NCI-H446 treated with DMSO at 0.1 percent for 48 hours (cell line): ENCODE measurements around the gene ZG16.
"Not testable (repeated sequence)": the region's sequence is repeated elsewhere in the genome, so short reads cannot be mapped to it uniquely, and the experiment has no call there.

Source experiments
- DNase-seq: peaks from one replicate; lab custom pipeline; 2025; lab: John Stamatoyannopoulos, UW

Gene ZG16

DNA sequence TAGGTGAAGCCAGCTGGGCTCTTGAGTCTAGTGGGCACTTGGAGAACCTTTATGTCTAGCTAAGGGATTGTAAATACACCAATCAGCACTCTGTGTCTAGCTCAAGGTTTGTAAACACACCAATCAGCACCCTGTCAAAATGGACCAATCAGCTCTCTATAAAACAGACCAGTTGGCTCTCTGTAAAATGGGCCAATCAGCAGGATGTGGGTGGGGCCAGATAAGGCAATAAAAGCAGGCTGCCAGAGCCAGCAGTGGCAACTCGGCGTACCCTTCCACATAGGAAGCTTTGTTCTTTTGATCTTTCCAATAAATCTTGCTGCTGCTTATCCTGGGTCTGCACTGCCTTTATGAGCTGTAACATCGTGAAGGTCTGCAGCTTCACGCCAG, 29.3 kb upstream of the ZG16 start:
- not testable (repeated sequence) for DNase-seq

DNA sequence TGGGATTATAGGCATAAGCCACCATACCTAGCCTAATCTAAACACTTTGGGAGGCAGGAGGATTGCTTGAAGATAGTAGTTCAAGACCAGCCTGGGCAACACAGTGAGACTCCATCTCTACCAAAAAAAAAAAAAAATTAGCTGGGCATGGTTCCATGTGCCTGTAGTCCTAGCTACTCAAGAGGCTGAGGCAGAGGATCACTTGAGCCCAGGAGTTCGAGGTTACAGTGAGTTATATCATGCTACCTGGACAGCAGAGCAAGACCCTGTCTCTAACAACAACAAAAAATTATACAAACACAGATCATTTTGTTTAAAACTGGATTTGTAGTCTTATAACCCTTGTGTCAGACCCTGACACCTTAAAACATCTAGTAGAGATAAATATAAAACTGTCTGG, 24.5 kb upstream of the ZG16 start:
- no peak for DNase-seq

DNA sequence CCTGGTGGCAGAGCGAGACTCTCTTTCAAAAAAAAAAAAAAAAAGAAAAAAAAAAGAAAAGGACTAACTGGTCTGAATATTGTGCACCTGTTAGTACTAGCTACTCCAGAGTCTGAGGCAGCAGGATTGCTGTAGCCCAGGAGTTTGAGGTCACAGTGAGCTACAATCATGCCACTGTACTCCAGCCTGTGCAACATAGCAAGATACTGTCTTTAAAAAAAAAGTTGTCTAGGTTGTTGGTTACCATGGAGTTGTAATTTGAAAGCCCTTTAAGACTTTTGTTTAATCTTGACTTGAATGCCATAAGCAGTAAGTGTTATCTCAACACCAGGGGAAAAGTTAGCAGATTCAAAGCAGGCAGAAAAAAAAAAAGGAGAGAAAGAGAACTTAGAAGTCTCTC, 21.4 kb upstream of the ZG16 start:
- DNase-seq: no peak

DNA sequence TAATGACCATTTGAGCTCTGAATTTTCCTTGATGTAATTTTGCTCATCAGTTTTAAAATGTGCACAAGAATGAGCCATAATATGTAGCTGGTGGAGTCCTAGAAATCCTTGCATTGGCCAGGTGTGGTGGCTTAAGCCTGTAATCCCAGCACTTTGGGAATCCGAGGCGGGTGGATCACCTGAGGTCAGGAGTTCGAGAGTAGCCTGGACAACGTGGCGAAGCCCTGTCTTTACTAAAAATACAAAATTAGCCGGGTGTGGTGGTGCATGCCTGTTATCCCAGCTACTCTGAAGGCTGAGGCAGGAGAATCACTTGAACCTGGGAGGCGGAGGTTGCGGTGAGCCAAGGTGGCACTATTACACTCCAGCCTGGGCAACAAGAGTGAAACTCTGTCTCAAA, 21.0 kb upstream of the ZG16 start:
- not testable (repeated sequence) for DNase-seq

DNA sequence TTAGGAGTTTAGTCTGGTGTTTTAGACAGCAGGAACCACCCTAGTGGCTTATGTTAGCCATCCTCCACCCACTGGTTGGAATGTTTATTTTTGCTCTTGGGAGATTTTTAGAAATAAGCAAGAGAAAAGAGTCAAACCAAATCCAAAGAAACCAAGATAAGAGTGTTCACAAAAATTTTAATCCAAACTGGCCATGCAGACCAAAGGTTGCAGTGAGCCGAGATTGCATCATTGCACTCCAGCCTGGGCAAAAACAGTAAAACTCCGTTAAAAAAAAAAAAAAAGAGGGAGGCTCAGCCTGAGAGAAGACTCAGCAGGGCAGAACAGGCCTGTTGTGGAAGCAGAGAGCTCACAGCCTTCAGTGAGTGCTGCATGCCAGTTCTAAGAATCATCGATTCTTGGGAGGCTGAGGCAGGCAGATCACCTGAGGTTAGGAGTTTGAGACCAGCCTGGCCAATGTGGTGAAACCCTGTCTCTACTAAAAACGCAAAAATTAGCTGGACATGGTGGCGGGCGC, 20.0 kb upstream of the ZG16 start:
- DNase-seq: no peak

DNA sequence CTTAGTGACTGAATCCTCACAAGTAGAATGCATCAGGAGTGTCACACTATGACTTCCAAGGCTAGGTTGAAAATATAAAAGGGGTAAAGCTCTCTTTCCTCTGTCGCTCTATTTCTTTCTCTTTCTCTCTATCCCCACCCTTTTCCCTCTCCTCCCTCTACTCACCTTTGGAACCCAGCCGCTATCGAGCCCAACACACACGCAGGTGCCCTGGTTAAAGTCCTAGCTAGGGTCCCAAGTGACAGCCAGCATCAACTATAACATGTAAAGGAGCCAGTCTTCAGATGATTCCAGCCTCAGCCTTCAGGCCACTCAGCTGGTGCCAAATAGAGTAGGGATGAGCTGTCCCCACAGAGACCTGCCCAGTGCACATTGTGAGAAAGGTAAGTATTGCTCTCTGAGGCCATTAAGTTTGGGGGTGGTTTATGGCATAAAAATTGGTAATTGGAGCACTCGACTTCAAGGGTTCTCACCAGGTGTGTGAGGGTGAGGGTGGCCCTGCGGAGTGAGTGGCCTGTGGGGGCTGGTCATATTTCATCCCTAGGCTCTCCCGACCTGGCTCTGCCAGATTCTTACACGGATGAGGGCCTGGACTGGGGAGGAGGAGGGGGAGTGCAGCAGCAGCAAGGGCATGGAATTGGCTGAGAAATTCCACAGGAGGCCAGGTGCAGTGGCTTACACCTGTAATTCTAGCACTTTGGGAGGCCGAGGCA, 17.3 kb upstream of the ZG16 start:
- no peak for DNase-seq

DNA sequence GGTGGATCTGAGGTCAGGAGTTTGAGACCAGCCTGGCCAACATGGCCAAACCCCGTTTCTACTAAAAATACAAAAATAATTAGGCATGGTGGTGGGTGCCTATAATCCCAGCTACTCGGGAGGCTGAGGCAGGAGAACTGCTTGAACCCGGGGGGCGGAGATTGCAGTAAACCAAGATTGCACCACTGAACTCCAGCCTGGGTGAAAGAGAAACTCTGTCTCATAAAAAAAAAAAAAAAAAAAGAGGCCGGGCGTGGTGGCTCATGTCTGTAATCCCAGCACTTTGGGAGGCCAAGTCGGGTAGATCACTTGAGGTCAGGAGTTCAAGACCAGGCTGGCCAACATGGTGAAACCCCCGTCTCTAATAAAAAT, 16.8 kb upstream of the ZG16 start:
- not testable (repeated sequence) for DNase-seq

DNA sequence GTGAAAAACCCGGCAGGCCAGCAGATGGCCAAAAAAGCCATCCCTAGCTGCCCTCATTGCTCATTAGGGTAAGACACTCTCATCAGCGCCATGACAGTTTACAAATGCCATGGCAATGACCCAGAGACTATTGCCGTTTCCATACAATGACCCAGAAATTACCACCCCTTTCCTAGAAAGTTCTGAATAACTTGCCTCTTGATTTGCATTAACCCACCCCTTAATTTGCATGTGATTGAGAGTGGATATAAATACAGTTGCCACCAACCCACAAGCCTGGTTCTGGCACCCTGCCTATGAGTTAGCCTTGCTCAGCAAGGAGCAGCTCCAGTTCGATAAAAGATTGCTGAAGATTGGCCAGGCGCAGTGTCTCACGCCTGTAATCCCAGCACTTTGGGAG, 16.2 kb upstream of the ZG16 start:
- no peak for DNase-seq

DNA sequence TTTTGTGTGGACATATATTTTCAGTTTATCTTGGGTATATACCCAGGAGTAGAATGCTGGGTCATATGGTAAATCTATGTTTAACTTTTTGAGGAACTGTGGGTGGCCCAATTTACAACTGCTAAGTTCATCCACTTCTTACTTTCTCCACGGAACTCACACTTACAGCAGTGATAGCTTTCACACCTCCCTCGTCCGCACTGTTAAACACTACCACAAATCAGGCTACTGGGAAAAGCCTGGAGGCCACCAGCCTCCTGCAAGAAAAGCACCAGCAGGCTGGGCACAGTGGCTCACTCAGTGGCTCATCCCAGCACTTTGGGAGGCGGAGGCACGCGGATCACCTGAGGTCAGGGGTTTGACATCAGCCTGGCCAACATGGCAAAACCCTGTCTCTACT, 14.7 kb upstream of the ZG16 start:
- DNase-seq: no peak

DNA sequence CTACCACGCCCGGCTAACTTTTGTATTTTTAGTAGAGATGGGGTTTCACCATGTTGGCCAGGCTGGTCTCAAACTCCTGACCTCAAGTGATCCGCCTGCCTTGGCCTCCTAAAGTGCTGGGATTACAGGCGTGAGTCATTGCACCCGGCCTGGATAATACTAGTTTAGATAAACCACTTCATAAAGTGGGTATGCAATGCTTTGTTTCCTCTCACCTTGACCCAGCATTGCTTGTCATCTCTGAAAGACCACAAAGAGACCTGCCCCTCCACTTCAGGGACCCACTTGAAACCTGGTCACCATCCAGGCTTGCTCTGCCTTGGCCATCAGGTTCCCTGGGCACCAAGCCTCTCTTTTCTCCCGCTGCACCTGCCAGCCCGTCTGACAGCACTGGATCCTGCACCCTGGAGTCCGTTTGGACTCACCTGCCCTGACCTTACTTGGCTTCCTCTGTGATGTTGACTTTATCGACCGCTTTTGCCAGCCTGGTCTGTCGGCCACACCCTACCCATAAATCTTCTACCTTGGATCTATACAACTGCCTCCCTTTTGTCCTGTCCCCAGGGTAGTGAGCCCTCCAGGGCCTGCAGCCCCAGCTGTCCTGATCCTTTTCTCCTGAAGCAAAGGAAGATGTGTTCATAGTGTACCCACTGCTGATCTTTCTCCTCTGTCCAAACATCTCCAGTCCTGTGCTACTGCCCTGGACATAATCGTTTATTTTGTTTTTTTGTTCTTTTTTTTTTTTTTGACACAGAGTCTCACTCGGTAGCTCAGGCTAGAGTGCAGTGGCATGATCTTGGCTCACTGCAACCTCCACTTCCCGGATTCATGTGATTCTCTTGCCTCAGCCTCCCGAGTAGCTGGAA, 12.7 kb upstream of the ZG16 start:
- DNase-seq: no peak

DNA sequence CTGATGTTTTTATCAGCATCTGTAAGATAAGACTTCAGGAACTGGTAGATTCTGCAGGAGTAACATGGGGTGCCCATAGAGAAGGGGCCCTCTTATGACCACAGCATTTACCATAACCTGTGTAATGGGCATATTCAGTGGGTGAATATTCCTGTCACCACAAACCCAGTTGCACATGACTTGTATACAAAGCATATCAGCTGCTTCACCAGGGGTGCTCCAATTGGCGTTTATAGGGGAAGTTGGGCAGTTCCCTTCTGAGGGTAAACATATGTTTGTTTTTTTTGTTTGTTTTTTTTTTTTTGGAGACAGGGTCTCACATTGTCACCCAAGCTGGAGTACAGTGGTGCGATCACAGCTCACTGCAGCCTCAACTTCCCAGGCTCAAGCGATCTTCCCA, 11.5 kb upstream of the ZG16 start:
- no peak for DNase-seq

DNA sequence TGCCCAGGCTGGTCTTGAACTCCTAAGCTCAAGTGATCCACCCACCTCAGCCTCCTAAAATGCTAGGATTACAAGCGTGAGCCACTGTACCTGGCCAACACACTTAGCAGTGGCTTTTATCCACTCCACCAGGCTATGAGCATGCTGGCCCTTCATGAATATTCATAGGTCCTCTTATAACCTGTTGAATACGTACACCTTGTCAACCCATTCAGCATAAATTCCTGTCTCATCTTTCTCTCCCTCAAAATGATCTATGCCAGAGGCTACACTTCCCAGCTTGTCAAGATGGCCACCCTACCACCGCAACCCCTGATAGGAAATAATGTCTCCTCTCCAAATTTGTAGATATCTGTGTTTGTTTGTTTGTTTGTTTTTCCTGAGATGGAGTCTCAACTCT, 11.0 kb upstream of the ZG16 start:
- no peak for DNase-seq

DNA sequence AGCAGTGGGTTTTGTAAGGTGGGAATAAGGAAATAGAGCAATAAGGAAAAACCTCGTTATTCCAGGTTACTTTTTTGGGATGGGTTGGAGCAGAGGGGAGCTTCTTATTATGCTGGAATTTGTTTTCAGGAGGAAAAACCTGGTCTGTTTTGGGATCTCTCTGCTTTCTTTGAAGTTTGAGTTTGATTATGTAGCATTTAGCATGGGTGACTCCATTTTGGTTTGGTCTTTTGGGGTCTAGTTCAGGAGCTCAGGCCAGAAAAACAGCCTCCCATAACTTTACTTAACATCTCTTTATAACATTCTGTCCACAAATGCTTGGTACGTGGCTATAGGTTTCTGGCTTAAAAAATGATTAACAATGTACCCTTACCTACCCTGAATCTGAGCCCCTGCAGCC, 8.5 kb upstream of the ZG16 start:
- DNase-seq: no peak

DNA sequence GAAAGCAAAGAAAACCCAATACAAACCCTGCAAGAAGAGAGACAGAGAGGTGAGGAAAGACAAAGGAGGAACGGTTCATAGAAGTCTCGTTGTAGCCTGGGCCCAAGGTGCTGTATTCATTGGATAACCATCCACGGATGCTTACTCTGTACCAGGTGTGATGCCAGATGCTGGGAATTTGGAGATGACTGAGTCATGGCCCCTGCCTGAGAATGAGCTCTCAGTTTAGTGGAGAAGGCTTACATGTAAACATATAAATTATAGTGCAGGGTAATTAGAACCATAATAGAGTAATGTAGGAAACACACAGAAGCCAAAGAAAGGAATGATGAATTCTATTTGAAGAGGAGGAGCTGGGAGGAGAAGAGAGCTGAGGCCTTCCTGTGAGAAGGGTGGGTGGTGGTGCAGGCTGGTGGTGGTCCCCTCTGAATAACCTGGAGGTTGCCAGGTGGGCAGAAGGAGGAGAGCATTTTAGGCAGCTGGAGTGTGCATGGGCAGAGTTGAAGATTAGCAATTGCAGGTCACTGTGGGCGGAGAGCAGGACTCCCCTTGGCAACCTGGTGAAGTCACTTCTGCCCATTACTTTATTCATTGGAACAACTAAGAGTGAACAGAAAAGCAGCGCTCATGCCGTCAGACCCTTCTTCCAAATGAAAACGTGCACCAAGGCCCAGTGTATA, 7.7 kb upstream of the ZG16 start:
- DNase-seq: no peak

DNA sequence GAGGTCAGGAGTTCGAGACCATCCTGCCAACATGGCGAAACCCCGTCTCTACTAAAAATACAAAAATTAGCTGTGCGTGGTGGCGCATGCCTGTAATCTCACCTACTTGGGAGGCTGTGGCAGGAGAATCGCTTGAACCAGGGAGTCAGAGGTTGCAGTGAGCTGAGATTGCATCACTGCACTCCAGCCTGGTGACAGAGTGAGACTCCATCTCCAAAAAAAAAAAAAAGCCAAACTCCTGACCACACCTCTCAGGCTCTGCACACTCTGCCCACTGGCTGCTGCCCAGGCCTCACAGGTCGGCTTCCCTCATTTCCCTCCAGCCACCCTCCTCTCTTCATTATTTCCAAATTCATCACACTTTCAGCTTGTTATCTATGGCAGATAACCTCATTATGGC, 5.7 kb upstream of the ZG16 start:
- not testable (repeated sequence) for DNase-seq

DNA sequence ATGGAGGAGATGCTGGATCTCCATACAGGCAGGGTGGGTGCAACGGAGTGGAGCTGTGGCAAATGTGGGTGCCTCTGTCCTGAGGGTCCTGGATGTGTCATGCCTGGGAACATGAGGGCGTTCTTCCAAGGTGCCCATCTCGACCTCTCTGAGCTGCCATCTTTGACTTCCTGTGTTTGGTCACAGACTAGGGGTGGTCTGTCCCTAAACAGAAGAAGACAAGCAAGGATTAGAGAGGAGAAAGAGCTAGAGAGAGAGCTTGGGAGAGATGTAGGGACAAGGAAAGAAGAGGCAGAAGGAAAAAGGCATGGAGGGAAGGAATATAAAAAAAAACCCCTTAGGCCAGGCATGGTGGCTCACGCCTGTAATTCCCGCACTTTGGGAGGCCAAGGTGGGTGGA, 3.3 kb upstream of the ZG16 start:
- no peak for DNase-seq

DNA sequence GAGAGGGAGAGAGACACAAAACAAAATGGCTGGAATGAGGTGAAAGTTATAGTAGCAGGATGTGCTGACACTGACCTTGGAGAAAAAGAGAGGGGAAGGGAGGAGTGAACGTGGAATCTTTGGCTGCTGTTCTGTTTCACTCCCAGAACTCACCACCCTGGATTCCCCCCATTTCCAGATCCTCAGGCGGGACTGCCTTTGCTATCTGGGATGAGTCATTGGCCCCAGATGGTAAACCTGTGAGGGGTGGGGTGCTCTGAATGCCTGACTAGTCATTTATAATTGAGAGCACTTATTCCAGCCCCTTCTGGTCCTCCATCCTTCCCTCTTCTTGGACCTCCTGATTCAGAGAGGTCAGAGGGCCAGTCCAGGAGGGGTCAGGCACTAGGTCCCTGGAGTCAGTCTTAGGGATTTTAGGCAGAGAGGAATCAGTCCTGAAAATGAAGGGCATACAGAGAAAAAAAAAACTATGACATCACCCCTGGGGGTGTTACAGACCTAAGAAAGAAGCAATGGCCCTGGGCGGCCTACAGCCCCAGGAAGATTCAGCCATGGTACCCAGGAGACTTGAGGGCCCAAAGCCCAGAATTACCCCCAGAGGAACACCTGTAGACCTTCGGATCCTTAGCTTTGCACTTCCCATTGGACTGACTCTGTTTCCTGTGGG, 2.2 kb upstream of the ZG16 start:
- peak; percentile 50 for DNase-seq

DNA sequence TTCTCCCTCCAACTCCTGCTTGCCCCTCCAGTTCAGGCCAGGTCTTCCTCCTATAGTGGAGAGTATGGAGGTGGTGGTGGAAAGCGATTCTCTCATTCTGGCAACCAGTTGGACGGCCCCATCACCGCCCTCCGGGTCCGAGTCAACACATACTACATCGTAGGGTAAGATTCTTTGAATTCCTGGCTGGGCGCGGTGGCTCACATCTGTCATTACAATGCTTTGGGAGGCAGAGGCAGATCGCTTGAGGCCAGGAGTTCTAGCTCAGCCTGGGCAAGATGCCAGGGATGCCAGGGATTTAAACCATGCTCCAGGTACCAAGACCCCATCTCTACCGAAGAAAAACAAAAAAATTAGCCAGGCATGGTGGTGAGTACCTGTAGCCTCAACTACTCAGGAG, 1.4 kb downstream of the ZG16 start:
- no peak for DNase-seq

DNA sequence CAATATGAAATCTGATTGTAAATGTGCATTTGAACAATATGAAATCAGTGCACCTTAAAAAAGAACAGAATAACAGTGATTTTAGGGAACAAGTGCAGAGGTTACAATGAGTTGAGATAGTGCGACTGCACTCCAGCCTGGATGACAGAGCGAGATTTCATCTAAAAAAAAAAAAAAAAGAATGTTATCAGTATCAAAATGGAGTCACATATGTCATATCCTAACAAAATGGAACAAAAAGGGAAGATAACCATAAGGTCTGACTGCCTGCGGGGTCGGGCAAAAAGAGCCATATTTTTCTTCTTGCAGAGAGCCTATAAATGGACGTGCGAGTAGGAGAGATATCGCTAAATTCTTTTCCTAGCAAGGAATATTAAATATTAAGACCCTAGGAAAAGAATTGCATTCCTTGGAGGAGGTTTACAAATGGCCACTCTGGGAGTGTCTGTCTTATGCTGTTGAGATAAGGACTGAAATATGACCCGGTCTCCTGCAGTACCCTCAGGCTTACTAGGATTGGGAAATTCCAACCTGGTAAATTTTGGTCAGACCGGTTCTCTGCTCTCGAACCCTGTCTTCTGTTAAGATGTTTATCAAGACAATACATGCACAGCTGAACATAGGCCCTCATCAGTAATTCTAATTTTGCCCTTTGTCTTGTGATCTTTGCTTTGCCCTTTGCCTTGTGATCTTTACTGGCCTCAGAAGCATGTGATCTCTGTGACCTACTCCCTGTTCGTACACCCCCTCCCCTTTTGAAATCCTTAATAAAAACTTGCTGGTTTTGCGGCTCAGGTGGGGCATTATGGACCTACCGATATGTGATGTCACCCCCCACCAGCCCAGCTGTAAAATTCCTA, 5.3 kb downstream of the ZG16 start:
- DNase-seq: not testable (repeated sequence)

DNA sequence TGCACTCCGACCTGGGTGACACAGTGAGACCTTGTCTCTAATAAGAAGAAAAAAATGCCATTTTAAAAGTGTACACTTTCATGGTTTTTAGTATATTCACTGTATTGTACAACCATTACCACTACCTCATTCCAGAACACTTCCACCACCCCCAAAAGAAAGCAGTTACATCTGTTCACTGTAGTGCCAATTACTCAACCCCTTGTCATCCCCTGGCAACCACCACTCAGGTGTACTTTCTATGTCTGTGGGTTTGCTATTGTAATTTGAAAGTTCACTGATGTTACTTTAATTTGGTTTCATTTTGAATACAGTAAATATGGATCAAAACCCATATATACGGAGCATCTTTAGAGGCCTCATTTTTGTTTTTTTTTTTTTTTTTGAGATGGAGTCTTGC, 6.1 kb downstream of the ZG16 start:
- DNase-seq: no peak

DNA sequence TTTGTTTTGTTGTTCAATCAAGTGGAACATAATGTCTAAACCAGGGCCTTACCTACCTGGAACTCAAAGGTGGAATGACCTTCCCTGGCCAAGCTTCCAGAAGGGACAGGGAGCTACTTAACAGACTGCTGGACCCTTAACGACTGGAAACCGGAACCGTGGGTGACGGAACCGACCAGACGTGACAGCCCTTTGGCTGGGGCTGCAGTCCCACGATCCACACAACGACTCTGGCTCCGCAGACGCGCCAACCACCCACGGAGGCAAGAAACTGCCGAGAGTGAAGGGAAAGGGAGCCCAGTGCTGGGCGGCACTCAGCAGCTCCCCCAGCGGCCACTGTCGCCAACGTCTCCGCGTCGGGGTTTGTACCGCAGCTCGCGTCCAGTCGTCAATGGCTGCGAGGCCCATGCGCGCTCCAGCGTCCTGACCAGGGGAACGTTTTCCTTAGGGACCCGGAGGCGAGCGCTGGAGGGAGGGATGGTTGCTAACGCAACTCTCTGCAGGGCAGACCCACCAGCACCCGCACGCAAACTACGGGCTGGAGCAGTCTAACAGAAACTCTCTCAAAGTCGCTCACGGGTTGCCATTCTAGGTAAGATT, 6.9 kb downstream of the ZG16 start:
- DNase-seq: no peak
